ENCODE data around the gene DOCK9.

The DOCK9 gene

DNA sequence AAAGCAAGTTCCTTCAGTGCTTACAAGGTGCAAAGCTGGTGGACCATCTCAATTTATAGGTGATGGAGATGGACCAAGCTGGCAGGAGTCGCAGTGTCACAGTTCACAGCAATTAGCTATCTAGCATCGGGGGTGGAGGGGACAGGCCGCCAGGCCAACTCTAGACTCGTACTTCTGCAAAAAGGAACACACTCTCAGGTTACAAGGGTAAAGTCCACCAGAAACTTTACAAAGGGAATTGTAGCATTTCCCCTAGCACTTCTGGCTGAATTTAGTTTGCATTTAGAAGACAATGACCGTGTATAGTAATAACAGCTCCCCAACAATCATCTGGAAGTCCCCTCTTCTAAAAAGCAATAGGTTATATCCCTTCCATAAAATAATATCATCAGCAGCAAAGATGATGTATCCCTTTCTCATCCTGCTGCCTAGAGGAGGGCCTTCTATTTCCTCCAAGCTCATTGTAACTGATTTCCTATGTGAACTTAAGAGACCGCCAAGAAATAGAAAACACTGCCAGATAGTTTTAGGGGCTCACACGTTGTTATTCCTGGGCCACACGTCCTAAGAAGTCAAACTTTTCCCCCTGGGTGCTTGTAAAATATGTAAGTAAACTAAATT, 8.5 kb upstream of the DOCK9 start:
- H3K4me3 ChIP-seq (ENCODE audit: low read depth, low read length), result no peak overlapping the region
- in situ Hi-C loops (cut with HindIII; ENCODE audit: low sequenced_read_pairs), result no loop called here
- TF ChIP-seq, protein P1, sequence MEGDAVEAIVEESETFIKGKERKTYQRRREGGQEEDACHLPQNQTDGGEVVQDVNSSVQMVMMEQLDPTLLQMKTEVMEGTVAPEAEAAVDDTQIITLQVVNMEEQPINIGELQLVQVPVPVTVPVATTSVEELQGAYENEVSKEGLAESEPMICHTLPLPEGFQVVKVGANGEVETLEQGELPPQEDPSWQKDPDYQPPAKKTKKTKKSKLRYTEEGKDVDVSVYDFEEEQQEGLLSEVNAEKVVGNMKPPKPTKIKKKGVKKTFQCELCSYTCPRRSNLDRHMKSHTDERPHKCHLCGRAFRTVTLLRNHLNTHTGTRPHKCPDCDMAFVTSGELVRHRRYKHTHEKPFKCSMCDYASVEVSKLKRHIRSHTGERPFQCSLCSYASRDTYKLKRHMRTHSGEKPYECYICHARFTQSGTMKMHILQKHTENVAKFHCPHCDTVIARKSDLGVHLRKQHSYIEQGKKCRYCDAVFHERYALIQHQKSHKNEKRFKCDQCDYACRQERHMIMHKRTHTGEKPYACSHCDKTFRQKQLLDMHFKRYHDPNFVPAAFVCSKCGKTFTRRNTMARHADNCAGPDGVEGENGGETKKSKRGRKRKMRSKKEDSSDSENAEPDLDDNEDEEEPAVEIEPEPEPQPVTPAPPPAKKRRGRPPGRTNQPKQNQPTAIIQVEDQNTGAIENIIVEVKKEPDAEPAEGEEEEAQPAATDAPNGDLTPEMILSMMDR (IDR thresholded peaks at IDR 0.05; ENCODE audit: low read depth, low read length, missing control alignments), result no peak
- no peak for DNase-seq (ENCODE audit: low read depth)

DNA sequence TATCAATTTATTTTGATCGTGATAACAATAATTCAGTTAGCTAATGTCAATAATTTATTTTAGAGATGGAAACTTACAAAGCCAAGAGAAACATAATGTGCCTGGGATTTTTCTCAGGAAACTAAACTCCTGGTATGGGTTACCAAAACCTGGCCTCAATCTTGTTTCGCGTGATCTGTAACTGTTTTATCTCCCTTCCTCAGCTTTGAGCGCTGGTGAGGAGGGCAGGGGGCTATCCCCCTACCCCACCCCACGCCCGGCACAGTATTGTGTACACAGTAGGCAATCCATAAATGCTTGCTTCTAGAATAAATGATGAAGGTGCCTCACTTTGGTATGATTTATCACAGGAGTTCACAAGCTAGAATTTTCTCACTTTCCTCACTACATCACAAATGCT, 7.7 kb upstream of the DOCK9 start:
- H3K4me3 ChIP-seq (ENCODE audit: low read depth, low read length), result no peak overlapping the region
- DNase-seq (ENCODE audit: low read depth), result no peak
- TF ChIP-seq, protein P1 (IDR thresholded peaks at IDR 0.05; ENCODE audit: low read depth, low read length, missing control alignments), result no peak
- in situ Hi-C loops (cut with HindIII; ENCODE audit: low sequenced_read_pairs), result no loop called here

DNA sequence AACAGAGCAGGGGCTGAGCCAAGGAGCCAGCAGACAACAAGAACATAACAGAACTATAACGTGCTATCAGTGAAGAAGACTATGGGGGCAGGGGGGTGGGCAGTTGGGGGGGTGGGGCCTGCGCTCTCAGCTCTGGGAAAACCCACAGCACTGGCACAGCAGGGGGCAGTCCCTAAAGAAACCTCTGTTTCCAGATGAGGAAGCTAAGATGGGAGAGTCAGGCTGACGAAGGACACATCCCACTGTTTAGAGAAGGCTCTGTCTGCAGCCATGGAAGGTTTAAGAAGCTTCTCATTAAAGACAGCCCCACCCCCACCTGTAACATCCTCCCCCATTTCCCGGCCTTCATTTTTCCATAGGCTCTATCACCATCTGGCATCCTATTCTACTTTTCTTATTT, 7.1 kb upstream of the DOCK9 start:
- no peak overlapping the region for H3K4me3 ChIP-seq (ENCODE audit: low read depth, low read length)
- DNase-seq (ENCODE audit: low read depth), result no peak
- in situ Hi-C loops (cut with HindIII; ENCODE audit: low sequenced_read_pairs), result no loop called here
- TF ChIP-seq, protein P1 (IDR thresholded peaks at IDR 0.05; ENCODE audit: low read depth, low read length, missing control alignments), result no peak

DNA sequence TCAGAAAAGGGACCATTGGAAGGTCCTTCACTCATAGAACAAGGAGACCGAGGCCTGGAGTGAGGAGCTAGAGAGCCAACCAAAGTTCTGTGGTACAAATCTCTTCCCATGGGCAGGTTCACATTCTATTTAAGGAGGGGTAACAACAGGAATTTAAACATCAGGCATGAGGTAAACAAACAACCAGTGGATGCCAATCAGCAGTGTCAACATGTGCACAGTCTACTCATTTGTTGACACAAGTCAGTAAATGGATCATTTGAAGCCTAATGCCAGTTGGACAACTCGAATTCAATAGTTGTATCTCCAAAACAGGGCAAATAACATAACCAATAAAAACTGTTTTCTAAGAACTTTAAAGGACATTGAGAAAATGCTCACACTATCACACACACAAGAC, 6.3 kb upstream of the DOCK9 start:
- H3K4me3 ChIP-seq (ENCODE audit: low read depth, low read length), result no peak overlapping the region
- in situ Hi-C loops (cut with HindIII; ENCODE audit: low sequenced_read_pairs), result no loop called here
- TF ChIP-seq, protein P1 (IDR thresholded peaks at IDR 0.05; ENCODE audit: low read depth, low read length, missing control alignments), result no peak
- no peak for DNase-seq (ENCODE audit: low read depth)

DNA sequence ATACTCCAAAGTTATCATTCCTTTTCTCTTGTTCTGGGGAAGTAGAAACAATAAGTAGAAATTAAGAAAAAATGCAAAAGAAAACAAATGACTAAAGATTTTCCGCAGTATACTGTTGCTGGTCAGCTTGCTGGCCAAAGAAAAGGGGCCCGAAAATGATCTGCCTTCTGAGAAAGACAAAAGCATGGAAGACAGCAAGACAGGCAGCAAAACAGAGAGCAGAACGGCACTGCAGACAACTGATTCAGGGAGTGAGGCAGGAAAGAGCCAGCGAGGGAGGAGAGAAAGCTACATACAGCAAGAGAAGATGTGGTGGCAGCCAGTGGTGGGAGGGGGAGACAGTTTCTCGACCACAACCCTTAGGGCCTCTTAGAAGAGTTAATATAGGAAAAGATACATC, 5.3 kb upstream of the DOCK9 start:
- TF ChIP-seq, protein P1 (IDR thresholded peaks at IDR 0.05; ENCODE audit: low read depth, low read length, missing control alignments), result no peak
- in situ Hi-C loops (cut with HindIII; ENCODE audit: low sequenced_read_pairs), result no loop called here
- no peak for DNase-seq (ENCODE audit: low read depth)

DNA sequence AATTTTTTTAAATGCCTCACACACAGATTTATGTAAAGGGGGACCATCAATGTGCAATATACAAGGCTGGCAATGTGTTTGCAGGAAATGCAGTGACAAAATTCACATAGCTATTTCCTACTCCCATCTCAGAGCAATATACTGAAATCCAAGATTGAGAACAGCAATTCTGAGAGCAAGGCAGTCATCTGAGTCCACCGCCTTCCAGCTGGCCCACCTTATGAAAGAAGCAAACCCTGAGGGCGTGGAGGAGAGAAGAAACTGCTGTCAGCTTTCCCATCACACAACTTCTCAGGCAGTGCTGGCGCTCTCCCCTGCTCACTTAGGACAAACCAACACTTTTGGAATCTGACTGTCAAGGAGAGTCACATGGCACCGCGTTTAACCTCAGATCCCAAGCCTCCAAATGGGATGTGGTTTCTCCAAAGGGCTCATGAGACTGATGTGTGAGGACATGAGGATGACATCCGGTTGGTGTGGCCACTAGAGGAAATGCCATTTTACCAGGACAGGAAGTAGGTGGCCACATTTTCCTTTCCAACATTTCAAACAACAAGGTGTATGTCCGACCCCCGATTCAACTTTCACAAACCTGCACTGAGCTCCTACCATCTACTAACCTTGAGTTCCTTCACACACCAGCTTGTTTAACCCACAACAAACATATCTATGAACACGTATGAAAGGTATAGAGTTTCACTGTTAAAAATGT, 3.7 kb upstream of the DOCK9 start:
- no peak overlapping the region for H3K4me3 ChIP-seq (ENCODE audit: low read depth, low read length)
- TF ChIP-seq, protein P1 (IDR thresholded peaks at IDR 0.05; ENCODE audit: low read depth, low read length, missing control alignments), result no peak
- DNase-seq (ENCODE audit: low read depth), result no peak
- in situ Hi-C loops (cut with HindIII; ENCODE audit: low sequenced_read_pairs), result no loop called here

More for the DNA sequence above, 5.3 kb upstream of the DOCK9 start:
- H3K4me3 ChIP-seq (ENCODE audit: low read depth, low read length), result no peak overlapping the region

Measured in astrocyte of the cerebellum (primary cell).